CD4-positive, alpha-beta T cell (primary cell): ENCODE data around the gene ATL3. TPM values are rescaled to one million over a fixed set of nuclear protein-coding genes. Genes with fewer than 3 reads are reported as not detected.
"Not testable (repeated sequence)": the region's sequence is repeated elsewhere in the genome, so short reads cannot be mapped to it uniquely, and the experiment has no call there.

Experiments used
- ATAC-seq: fragments of 200-7000 bp; cut with Tn5 transposase; one replicate; pipeline ENCODE4 v1.10.0; 2022; ENCODE audit warnings: mild to moderate bottlenecking; ENCODE audit not compliant: poor library complexity
- CTCF ChIA-PET: fragments of 350-600 bp; sonication (Branson Sonifier 250); formaldehyde crosslinking; loops from one replicate; lab custom pipeline; 2021; ENCODE audit warnings: antibody characterized with exemption, inconsistent platforms; lab: Charles Lee
- POLR2A ChIA-PET: fragments of 350-600 bp; sonication (Branson Sonifier 250); formaldehyde crosslinking; loops from one replicate; lab custom pipeline; 2021; ENCODE audit warnings: antibody characterized with exemption, inconsistent platforms; lab: Charles Lee
- DNase-seq, 14 experiments: peaks; one replicate each; pipeline ENCODE4 v3.0.0-alpha.2; 2013 to 2020; ENCODE audit warnings: mixed read lengths in 2 of 14
- H3K27ac ChIP-seq, 2 donors: one replicate each; pipeline versions ENCODE4 v1.5.1 to v1.7.0; 2013; ENCODE audit warnings: low read length in 2 of 2, low read depth in 1 of 2, mild to moderate bottlenecking in 1 of 2
- H3K27me3 ChIP-seq, 2 experiments: 1 replicate in 1 of 2; 2 replicates in 1 of 2; pipeline versions ENCODE4 v1.6.1 to v1.7.0; 2013; ENCODE audit warnings: low read length in 2 of 2, control low read depth in 1 of 2, mild to moderate bottlenecking in 1 of 2, moderate library complexity in 1 of 2; ENCODE audit not compliant: insufficient read depth in 2 of 2, control insufficient read depth in 1 of 2
- H3K36me3 ChIP-seq: one replicate; pipeline ENCODE4 v1.6.1; 2013; ENCODE audit warnings: low read length, control low read depth; ENCODE audit not compliant: insufficient read depth
- H3K4me1 ChIP-seq: one replicate; pipeline ENCODE4 v1.6.1; 2013; ENCODE audit warnings: low read length, control low read depth; ENCODE audit not compliant: insufficient read depth
- H3K4me3 ChIP-seq: one replicate; pipeline ENCODE4 v1.5.1; 2013; ENCODE audit warnings: mild to moderate bottlenecking, low read length, moderate library complexity
- H3K9me3 ChIP-seq, 2 experiments: 1 replicate in 1 of 2; 2 replicates in 1 of 2; pipeline versions ENCODE4 v1.6.1 to v1.7.0; 2013; ENCODE audit warnings: low read length in 2 of 2, mild to moderate bottlenecking in 2 of 2, control low read depth in 1 of 2, moderate library complexity in 1 of 2; ENCODE audit not compliant: control insufficient read depth in 1 of 2, insufficient read depth in 1 of 2
- H3K27ac Mint-ChIP-seq: one replicate; pipeline ENCODE4 v1.8.0; 2020; ENCODE audit warnings: mixed read lengths
- H3K27me3 Mint-ChIP-seq: one replicate; pipeline ENCODE4 v1.8.0; 2021; ENCODE audit warnings: mixed read lengths
- H3K36me3 Mint-ChIP-seq: one replicate; pipeline ENCODE4 v1.8.0; 2021; ENCODE audit warnings: low read depth, mixed read lengths
- H3K4me1 Mint-ChIP-seq: one replicate; pipeline ENCODE4 v1.8.0; 2021; ENCODE audit warnings: low read depth, mixed read lengths
- H3K4me3 Mint-ChIP-seq: one replicate; pipeline ENCODE4 v1.8.0; 2020; ENCODE audit warnings: mild to moderate bottlenecking, mixed read lengths
- H3K9me3 Mint-ChIP-seq: one replicate; pipeline ENCODE4 v1.8.0; 2020; ENCODE audit warnings: mixed read lengths
- CTCF ChIP-seq: fragments of 200-600 bp; IDR thresholded peaks from one replicate; pipeline ENCODE4 v1.8.0; 2022; ENCODE audit warnings: antibody characterized with exemption, mild to moderate bottlenecking
- intact Hi-C, 2 experiments: fragments of 100-400 bp; cut with DNase I in 1 of 2; cut with micrococcal nuclease in 1 of 2; formaldehyde crosslinking; loops; one replicate each; pipeline versions ENCODE4 v1.15.1 to v1.9.0; 2023 to 2025; cut with DNase I, micrococcal nuclease
- total RNA-seq, 174 experiments: library from RNA in 2 of 174; stranded (reverse) in 2 of 174; gene quantifications; one replicate each; pipeline ENCODE4 v1.2.3 and lab custom pipeline; 2021 to 2026

ATL3 gene
- total RNA-seq, 2 experiments from 2014 or later = 14.5 to 16.5 TPM

- Histone ChIP-seq H3K27me3 (no peaks in the 10 kb centered on the region), H3K4me1 (peaks cover 5% of the 10 kb centered on the region), H3K9me3 (no peaks in the 10 kb centered on the region), H3K36me3 (peaks cover 48% of the 10 kb centered on the region), H3K27ac (no peak overlapping the region), H3K4me3 (no peak overlapping the region)
- Mint-ChIP-seq H3K27me3 (no peaks in the 10 kb centered on the region), H3K36me3 (peaks cover 61% of the 10 kb centered on the region), H3K27ac (no peak overlapping the region), H3K4me1 (peaks cover 16% of the 10 kb centered on the region), H3K4me3 (no peak overlapping the region), H3K9me3 (no peaks in the 10 kb centered on the region)
- CTCF ChIA-PET = interaction anchor here (0.6 to 6.4 kb wide), 11 partner anchors 8 to 168 kb away, joined by 3 to 63 read pairs (median 3); no protein-coding TSS in a partner anchor
- POLR2A ChIA-PET = interaction anchor here (0.6 to 1.9 kb wide), 3 partner anchors 31 to 169 kb away, joined by 3 to 10 read pairs (median 4); partner anchors contain the start of gene ATL3
- intact Hi-C loops = loop anchor here (2.0 to 10.0 kb wide), 4 partner anchors 99 to 605 kb away; partner anchors contain the start of gene PLAAT4 (in 1 of the 2)
- peak in 3 of 14 experiments; percentile 13 to 28 (median 13) for DNase-seq
- peak; percentile 55 for TF ChIP-seq CTCF
- no peak for ATAC-seq
These were observed 31.9 kb downstream of the ATL3 start for GRCh38 chr11:63639199-63639832.

- H3K27ac Mint-ChIP-seq, DNase-seq, ATAC-seq, H3K9me3 Mint-ChIP-seq, H3K27me3 Mint-ChIP-seq, H3K27me3 ChIP-seq, H3K27ac ChIP-seq, H3K4me3 ChIP-seq, H3K4me1 ChIP-seq, H3K9me3 ChIP-seq, H3K4me3 Mint-ChIP-seq: not testable (repeated sequence)
- H3K36me3 Mint-ChIP-seq = peaks cover 54% of the 10 kb centered on the region
- H3K36me3 ChIP-seq = peaks cover 40% of the 10 kb centered on the region
- CTCF ChIA-PET = interaction anchor here (0.6 to 6.4 kb wide), 9 partner anchors 8 to 167 kb away, joined by 3 to 63 read pairs (median 4); no protein-coding TSS in a partner anchor
- H3K4me1 Mint-ChIP-seq = peaks cover 16% of the 10 kb centered on the region
- POLR2A ChIA-PET = interaction anchor here (0.6 to 1.9 kb wide), 5 partner anchors 31 to 160 kb away, joined by 4 to 10 read pairs (median 4); partner anchors contain the start of genes ATL3 and PLAAT4
- intact Hi-C loops = loop anchor here (2.0 to 10.0 kb wide), 4 partner anchors 100 to 604 kb away; partner anchors contain the start of gene PLAAT4 (in 1 of the 2)
These were observed 32.7 kb downstream of the ATL3 start for GRCh38 chr11:63638436-63638835.

GRCh38 chr11:63635762-63636465, 35.3 kb downstream of the ATL3 start:
- CTCF ChIA-PET = interaction anchor here (0.6 to 6.4 kb wide), 13 partner anchors 27 to 600 kb away, joined by 3 to 63 read pairs (median 4); partner anchors contain the start of gene PLAAT4
- Mint-ChIP-seq H3K4me3 (no peak overlapping the region), H3K27ac (no peak overlapping the region), H3K4me1 (peaks cover 16% of the 10 kb centered on the region), H3K9me3 (no peaks in the 10 kb centered on the region), H3K27me3 (no peaks in the 10 kb centered on the region), H3K36me3 (peaks cover 53% of the 10 kb centered on the region)
- Histone ChIP-seq H3K4me1 (peaks cover 5% of the 10 kb centered on the region), H3K27ac (no peak overlapping the region), H3K36me3 (peaks cover 31% of the 10 kb centered on the region), H3K27me3 (no peaks in the 10 kb centered on the region), H3K4me3 (no peak overlapping the region), H3K9me3 (no peaks in the 10 kb centered on the region)
- TF ChIP-seq CTCF = peak; percentile 86
- POLR2A ChIA-PET = interaction anchor here (0.5 to 1.8 kb wide), 6 partner anchors 69 to 423 kb away, joined by 3 to 16 read pairs (median 4); partner anchors contain the start of gene PLAAT4
- DNase-seq (peak; percentile 59 to 84 (median 70)), ATAC-seq (peak; percentile 93)
- intact Hi-C loops = loop anchor here (1.0 to 10.0 kb wide), 4 partner anchors 101 to 601 kb away; partner anchors contain the start of gene PLAAT4 (in 1 of the 2)
